GM18499 (cell line): ENCODE data around the gene CMPK2.
"Not testable (repeated sequence)": the region's sequence is repeated elsewhere in the genome, so short reads cannot be mapped to it uniquely, and the experiment has no call there.

Source experiments
- ATAC-seq: cut with Tn5 transposase; IDR thresholded peaks from one replicate; pipeline ENCODE4 v1.9.1; 2021; ENCODE audit warnings: moderate number of reproducible peaks; ENCODE audit not compliant: insufficient read depth, unreplicated experiment

CMPK2 gene

GRCh38 chr2:6865346-6866274, at the start of gene CMPK2:
Gene CMPK2 (minus strand): TSS chr2:6865907. CDS start chr2:6865696, 211 bp downstream.
- ATAC-seq = peak; percentile 51

- ATAC-seq = no peak
Measured at GRCh38 chr2:6915399-6915798, 49.7 kb upstream of the CMPK2 start.

- ATAC-seq = no peak
Measured at GRCh38 chr2:6914828-6915227, 49.1 kb upstream of the CMPK2 start.

GRCh38 chr2:6913415-6914157, 47.9 kb upstream of the CMPK2 start:
- ATAC-seq = no peak

- no peak for ATAC-seq
Measured at GRCh38 chr2:6911721-6912120, 46.0 kb upstream of the CMPK2 start.

- peak; percentile 97 for ATAC-seq
Measured at GRCh38 chr2:6909431-6910385, 44.0 kb upstream of the CMPK2 start.

- ATAC-seq = no peak
Measured at GRCh38 chr2:6908291-6908690, 42.6 kb upstream of the CMPK2 start.

GRCh38 chr2:6906165-6906741, 40.5 kb upstream of the CMPK2 start:
- no peak for ATAC-seq

- ATAC-seq = no peak
Measured at GRCh38 chr2:6905668-6906067, 40.0 kb upstream of the CMPK2 start.

GRCh38 chr2:6902581-6902980, 36.9 kb upstream of the CMPK2 start:
- ATAC-seq = not testable (repeated sequence)

GRCh38 chr2:6896930-6897759, 31.4 kb upstream of the CMPK2 start:
- no peak for ATAC-seq

- ATAC-seq = no peak
Measured at GRCh38 chr2:6893876-6894482, 28.3 kb upstream of the CMPK2 start.

GRCh38 chr2:6888724-6889123, 23.0 kb upstream of the CMPK2 start:
- no peak for ATAC-seq

GRCh38 chr2:6887751-6888192, 22.1 kb upstream of the CMPK2 start:
- ATAC-seq = no peak

- ATAC-seq = no peak
Measured at GRCh38 chr2:6885968-6886367, 20.3 kb upstream of the CMPK2 start.

- ATAC-seq = no peak
Measured at GRCh38 chr2:6885551-6885950, 19.8 kb upstream of the CMPK2 start.

- ATAC-seq = no peak
Measured at GRCh38 chr2:6883448-6884122, 17.9 kb upstream of the CMPK2 start.

GRCh38 chr2:6881516-6881915, 15.8 kb upstream of the CMPK2 start:
- no peak for ATAC-seq
